Stimulated activated CD4-positive, alpha-beta T cell treated with anti-CD3 and anti-CD28 coated beads, Interleukin-12 subunit alpha, Interleukin-12 subunit beta, amount 100 ng/mL, for 24 hours (primary cell): ENCODE data around the gene EGFL7.
A peak's percentile ranks its signal among the peaks of the same experiment; 100 is the strongest.

ENCODE experiments used
- DNase-seq, 2 experiments: peaks; one replicate each; pipeline ENCODE4 v3.0.0-alpha.2; 2020; ENCODE audit warnings: low read depth in 2 of 2

EGFL7 gene

GRCh38 chr9:136685790-136686533 lies 23.2 kb downstream of the EGFL7 start:
- DNase-seq: no peak

- no peak for DNase-seq
Observed at GRCh38 chr9:136686534-136686793, 23.7 kb downstream of the EGFL7 start.

- DNase-seq: peak in 1 of 2 experiments; percentile 75
Observed at GRCh38 chr9:136686794-136687711, 24.3 kb downstream of the EGFL7 start, which contains the start of gene AGPAT2. AGPAT2 (minus strand) TSS chr9:136687457; CDS start chr9:136687357, 100 bp downstream.

GRCh38 chr9:136687721-136688223 lies 25.1 kb downstream of the EGFL7 start:
- DNase-seq: no peak

- no peak for DNase-seq
Observed at GRCh38 chr9:136688274-136689107, 25.8 kb downstream of the EGFL7 start.

GRCh38 chr9:136689108-136689460 lies 26.4 kb downstream of the EGFL7 start:
- DNase-seq: no peak

- DNase-seq: no peak
Observed at GRCh38 chr9:136690104-136690805, 27.5 kb downstream of the EGFL7 start.

- DNase-seq: no peak
Observed at GRCh38 chr9:136690806-136691261, 28.1 kb downstream of the EGFL7 start.

- DNase-seq: no peak
Observed at GRCh38 chr9:136691316-136692184, 28.8 kb downstream of the EGFL7 start.

GRCh38 chr9:136692185-136693134 lies 29.7 kb downstream of the EGFL7 start:
- DNase-seq: no peak

- DNase-seq: no peak
Observed at GRCh38 chr9:136693135-136693489, 30.4 kb downstream of the EGFL7 start.

- no peak for DNase-seq
Observed at GRCh38 chr9:136693490-136694162, 30.9 kb downstream of the EGFL7 start.

- DNase-seq: peak in 1 of 2 experiments; percentile 28
Observed at GRCh38 chr9:136694163-136694871, 31.6 kb downstream of the EGFL7 start.

- DNase-seq: no peak
Observed at GRCh38 chr9:136694872-136695247, 32.1 kb downstream of the EGFL7 start.

- no peak for DNase-seq
Observed at GRCh38 chr9:136695435-136695895, 32.7 kb downstream of the EGFL7 start.

- no peak for DNase-seq
Observed at GRCh38 chr9:136695955-136696354, 33.2 kb downstream of the EGFL7 start.

GRCh38 chr9:136696502-136696901 lies 33.8 kb downstream of the EGFL7 start:
- DNase-seq: no peak
